ENCODE results near the gene MON1A.

MON1A gene

DNA sequence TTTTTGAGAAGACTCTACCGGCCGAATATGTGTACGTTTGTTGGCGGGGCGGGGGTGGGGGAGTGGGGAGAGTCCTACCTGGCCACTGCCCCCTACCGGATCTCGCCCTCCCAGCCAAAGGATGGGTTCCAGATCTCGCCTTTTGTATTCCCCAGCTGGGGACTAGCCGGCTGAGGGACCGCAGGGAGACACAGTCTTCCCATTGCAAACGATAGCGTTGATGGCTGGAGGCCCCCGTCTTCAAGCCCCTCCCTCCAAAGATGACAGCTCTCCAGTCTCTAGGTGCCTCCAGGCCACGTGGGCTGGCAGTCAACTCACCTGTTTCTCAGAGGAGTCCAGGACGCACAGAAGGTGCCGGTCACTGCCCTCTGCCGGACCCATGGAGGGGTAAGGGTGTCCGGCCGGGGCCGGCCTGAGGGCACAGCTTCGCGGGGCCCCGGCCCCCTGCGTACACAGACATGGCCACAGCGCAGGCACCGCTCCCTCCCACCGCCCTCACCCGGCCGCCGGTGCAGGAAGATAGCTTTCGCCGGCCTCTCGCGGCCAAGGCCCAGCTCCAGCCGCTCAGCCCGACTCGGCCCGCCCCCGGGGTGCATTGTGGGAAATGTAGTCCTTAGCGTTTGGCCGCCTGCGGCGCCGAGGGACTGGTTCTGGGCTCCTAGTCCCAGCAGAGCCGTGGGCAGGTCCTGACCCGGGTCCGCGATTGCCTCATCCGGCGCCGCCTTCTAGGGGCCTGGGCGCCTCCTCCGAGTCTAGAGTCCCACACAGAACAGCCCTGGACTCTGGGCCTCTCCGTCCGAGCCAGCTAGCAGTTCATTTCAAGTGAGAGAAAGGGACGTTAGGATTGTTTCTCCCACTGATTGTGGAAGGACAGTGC lies at the start of gene MON1A:
MON1A (minus strand) TSS at position 521 of the 877 bp plus-strand sequence. CDS start 16,465 bp downstream, outside the sequence.
- peak; percentile 98 for ATAC-seq
- TF ChIP-seq ZNF70 (CRISPR knock-in tag; IDR thresholded peaks at IDR 0.05), result no peak
- no peak for TF ChIP-seq ZFP3 (CRISPR knock-in tag; IDR thresholded peaks at IDR 0.05)
- TF ChIP-seq CSRNP3 (CRISPR knock-in tag; IDR thresholded peaks at IDR 0.05), result no peak
- TF ChIP-seq ISL1 (CRISPR knock-in tag; IDR thresholded peaks at IDR 0.05), result no peak
- TF ChIP-seq PPARA (CRISPR knock-in tag; IDR thresholded peaks at IDR 0.05; ENCODE audit: borderline replicate concordance), result no peak
- TF ChIP-seq CSDC2 (CRISPR knock-in tag; IDR thresholded peaks at IDR 0.05), result no peak
- TF ChIP-seq, protein P1, sequence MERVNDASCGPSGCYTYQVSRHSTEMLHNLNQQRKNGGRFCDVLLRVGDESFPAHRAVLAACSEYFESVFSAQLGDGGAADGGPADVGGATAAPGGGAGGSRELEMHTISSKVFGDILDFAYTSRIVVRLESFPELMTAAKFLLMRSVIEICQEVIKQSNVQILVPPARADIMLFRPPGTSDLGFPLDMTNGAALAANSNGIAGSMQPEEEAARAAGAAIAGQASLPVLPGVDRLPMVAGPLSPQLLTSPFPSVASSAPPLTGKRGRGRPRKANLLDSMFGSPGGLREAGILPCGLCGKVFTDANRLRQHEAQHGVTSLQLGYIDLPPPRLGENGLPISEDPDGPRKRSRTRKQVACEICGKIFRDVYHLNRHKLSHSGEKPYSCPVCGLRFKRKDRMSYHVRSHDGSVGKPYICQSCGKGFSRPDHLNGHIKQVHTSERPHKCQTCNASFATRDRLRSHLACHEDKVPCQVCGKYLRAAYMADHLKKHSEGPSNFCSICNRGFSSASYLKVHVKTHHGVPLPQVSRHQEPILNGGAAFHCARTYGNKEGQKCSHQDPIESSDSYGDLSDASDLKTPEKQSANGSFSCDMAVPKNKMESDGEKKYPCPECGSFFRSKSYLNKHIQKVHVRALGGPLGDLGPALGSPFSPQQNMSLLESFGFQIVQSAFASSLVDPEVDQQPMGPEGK (CRISPR knock-in tag; IDR thresholded peaks at IDR 0.05; ENCODE audit: borderline replicate concordance), result no peak
- TF ChIP-seq, protein P2, sequence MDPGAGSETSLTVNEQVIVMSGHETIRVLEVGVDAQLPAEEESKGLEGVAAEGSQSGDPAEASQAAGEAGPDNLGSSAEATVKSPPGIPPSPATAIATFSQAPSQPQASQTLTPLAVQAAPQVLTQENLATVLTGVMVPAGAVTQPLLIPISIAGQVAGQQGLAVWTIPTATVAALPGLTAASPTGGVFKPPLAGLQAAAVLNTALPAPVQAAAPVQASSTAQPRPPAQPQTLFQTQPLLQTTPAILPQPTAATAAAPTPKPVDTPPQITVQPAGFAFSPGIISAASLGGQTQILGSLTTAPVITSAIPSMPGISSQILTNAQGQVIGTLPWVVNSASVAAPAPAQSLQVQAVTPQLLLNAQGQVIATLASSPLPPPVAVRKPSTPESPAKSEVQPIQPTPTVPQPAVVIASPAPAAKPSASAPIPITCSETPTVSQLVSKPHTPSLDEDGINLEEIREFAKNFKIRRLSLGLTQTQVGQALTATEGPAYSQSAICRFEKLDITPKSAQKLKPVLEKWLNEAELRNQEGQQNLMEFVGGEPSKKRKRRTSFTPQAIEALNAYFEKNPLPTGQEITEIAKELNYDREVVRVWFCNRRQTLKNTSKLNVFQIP (CRISPR knock-in tag; IDR thresholded peaks at IDR 0.05; ENCODE audit: borderline replicate concordance, low read depth), result no peak
- no peak for TF ChIP-seq RARB (CRISPR knock-in tag; IDR thresholded peaks at IDR 0.05)
- TF ChIP-seq ZFP30 (CRISPR knock-in tag; IDR thresholded peaks at IDR 0.05), result no peak
- TF ChIP-seq ZNF565 (CRISPR knock-in tag; conservative IDR thresholded peaks at IDR 0.05; ENCODE audit: low read depth), result no peak
- TF ChIP-seq OSR1 (CRISPR knock-in tag; IDR thresholded peaks at IDR 0.05), result no peak
- TF ChIP-seq ESRRG (CRISPR knock-in tag; IDR thresholded peaks at IDR 0.05), result no peak
- TF ChIP-seq ZNF8 (CRISPR knock-in tag; IDR thresholded peaks at IDR 0.05), result no peak

DNA sequence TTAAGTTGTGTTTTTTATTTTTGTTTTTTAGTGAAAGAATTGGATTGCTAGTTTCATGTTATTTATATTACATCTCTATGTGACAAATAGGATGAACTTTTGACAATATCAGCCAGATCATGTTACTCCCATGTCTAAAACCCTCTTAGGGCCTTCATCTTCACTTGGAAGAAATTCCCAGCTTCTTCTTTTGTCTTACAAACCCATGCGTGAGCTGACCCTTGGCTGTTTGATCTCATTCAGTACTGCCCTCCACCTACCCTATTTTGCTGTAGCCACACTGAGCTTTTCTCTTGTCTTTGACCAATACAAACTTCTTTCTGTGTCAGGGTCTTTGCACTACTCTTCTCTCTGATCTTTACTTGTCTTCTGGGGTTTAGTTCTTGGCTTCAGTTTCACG lies 47.3 kb upstream of the MON1A start:
- no peak for ATAC-seq

DNA sequence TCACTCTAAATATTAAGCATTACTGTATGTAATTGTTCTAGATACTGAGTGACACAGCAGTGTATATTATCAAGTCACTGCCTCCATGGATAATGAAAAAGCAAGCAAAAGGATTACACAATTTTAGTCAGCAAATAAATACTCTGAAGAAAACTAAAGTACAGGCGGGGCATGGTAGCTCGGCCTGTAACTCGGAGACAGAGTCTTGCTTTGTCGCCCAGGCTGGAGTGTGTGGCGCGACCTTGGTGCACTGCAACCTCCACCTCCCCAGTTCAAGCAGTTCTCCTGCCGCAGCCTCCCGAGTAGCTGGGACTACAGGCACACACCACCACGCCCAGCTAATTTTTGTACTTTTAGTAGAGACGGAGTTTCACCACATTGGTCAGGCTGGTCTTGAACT lies 43.0 kb upstream of the MON1A start:
- TF ChIP-seq PPARA (CRISPR knock-in tag; IDR thresholded peaks at IDR 0.05; ENCODE audit: borderline replicate concordance), result no peak
- TF ChIP-seq, protein P1 (CRISPR knock-in tag; IDR thresholded peaks at IDR 0.05; ENCODE audit: borderline replicate concordance), result no peak
- no peak for TF ChIP-seq CREB5 (CRISPR knock-in tag; IDR thresholded peaks at IDR 0.05; ENCODE audit: low read depth)
- TF ChIP-seq TSHZ2 (CRISPR knock-in tag; IDR thresholded peaks at IDR 0.05), result no peak
- no peak for TF ChIP-seq ZFP30 (CRISPR knock-in tag; IDR thresholded peaks at IDR 0.05)
- no peak for TF ChIP-seq TOX (CRISPR knock-in tag; IDR thresholded peaks at IDR 0.05; ENCODE audit: borderline replicate concordance)
- no peak for TF ChIP-seq CSDC2 (CRISPR knock-in tag; IDR thresholded peaks at IDR 0.05)
- TF ChIP-seq ISL1 (CRISPR knock-in tag; IDR thresholded peaks at IDR 0.05), result no peak
- no peak for TF ChIP-seq SNAI2 (CRISPR knock-in tag; IDR thresholded peaks at IDR 0.05)
- no peak for TF ChIP-seq CSRNP3 (CRISPR knock-in tag; IDR thresholded peaks at IDR 0.05)
- TF ChIP-seq GLIS3 (CRISPR knock-in tag; IDR thresholded peaks at IDR 0.05), result no peak
- no peak for TF ChIP-seq ZNF8 (CRISPR knock-in tag; IDR thresholded peaks at IDR 0.05)
- TF ChIP-seq, protein P2 (CRISPR knock-in tag; IDR thresholded peaks at IDR 0.05; ENCODE audit: borderline replicate concordance, low read depth), result no peak
- TF ChIP-seq BACH2 (CRISPR knock-in tag; IDR thresholded peaks at IDR 0.05; ENCODE audit: borderline replicate concordance), result no peak
- TF ChIP-seq ESRRG (CRISPR knock-in tag; IDR thresholded peaks at IDR 0.05), result no peak
- TF ChIP-seq ZNF70 (CRISPR knock-in tag; IDR thresholded peaks at IDR 0.05), result no peak
- no peak for ATAC-seq

More for the DNA sequence above, 47.3 kb upstream of the MON1A start:
- no peak for TF ChIP-seq ZC3H10 (CRISPR knock-in tag; IDR thresholded peaks at IDR 0.05)

All from SK-N-SH treated with all-trans-retinoic acid at 6 μM for 48 hours (cell line).